Pancreas (tissue), 10 donors: Measurements from ENCODE around the gene CTDP1. TPM values are rescaled to one million over a fixed set of nuclear protein-coding genes. Genes with fewer than 3 reads are reported as not detected.
"Not testable (repeated sequence)": the region's sequence is repeated elsewhere in the genome, so short reads cannot be mapped to it uniquely, and the experiment has no call there.

Experiments used
- ATAC-seq, 4 donors: fragments of 200-7000 bp; cut with Tn5 transposase; one replicate each; pipeline versions ENCODE4 v1.8.0 to v1.9.1; 2020; ENCODE audit warnings: mild to moderate bottlenecking in 4 of 4, moderate library complexity in 4 of 4
- DNase-seq, 6 donors: peaks; one replicate each; pipeline ENCODE4 v3.0.0-alpha.2; 2020
- FAIRE-seq: peaks from 2 replicates; lab custom pipeline; 2012; peaks lifted over from hg19 to GRCh38; lab: Jason Lieb, UNC
- H3K27ac ChIP-seq, 4 donors: fragments of 200-600 bp; sonication (generic); 1 replicate in 3 of 4; 2 replicates in 1 of 4; pipeline versions ENCODE4 v1.5.0 to v1.8.0; 2020
- H3K27me3 ChIP-seq, 4 donors: fragments of 200-600 bp; one replicate each; pipeline ENCODE4 v1.8.0; 2021
- H3K36me3 ChIP-seq, 3 donors: fragments of 200-600 bp; sonication (generic) in 1 of 3; one replicate each; pipeline versions ENCODE4 v1.5.0 to v1.8.0; 2020 to 2021
- H3K4me1 ChIP-seq, 3 donors: fragments of 200-600 bp; one replicate each; pipeline ENCODE4 v1.8.0; 2021
- H3K4me3 ChIP-seq, 4 donors: fragments of 200-600 bp; sonication (generic) in 2 of 4; one replicate each; pipeline versions ENCODE4 v1.5.0 to v1.8.0; 2020 to 2021
- H3K9me3 ChIP-seq, 4 donors: fragments of 200-600 bp; one replicate each; pipeline ENCODE4 v1.8.0; 2021
- CTCF ChIP-seq, 4 donors: fragments of 200-600 bp; sonication (generic) in 3 of 4; IDR thresholded peaks; one replicate each; pipeline versions ENCODE4 v1.5.0 to v1.8.0; 2021; ENCODE audit warnings: antibody characterized with exemption in 4 of 4
- WGBS, 2 donors: extraction: QIAGEN DNeasy Blood & Tissue Kit; methylation state at CpG; one replicate each; pipeline ENCODE4 v1.1.7; 2013; 5-methylcytosine and 5-hydroxymethylcytosine counted together
- intact Hi-C, 3 donors: fragments of 100-400 bp; cut with DNase I; formaldehyde crosslinking; loops; one replicate each; pipeline versions ENCODE4 v1.11.1 to v1.14.2; 2022
- polyA plus RNA-seq, 2 donors: library from polyadenylated mRNA; stranded (reverse); fragments of 200-250 nt; gene quantifications; one replicate each; pipeline ENCODE4 v1.2.3, GENCODE V29; 2013
- total RNA-seq, 6 donors: library from RNA; stranded (reverse); fragmentation: NEBNext Ultra II Directional in 4 of 6; extraction: Animal tissue kit (Norgen Biotek cat#: 25700) in 4 of 6; gene quantifications; one replicate each; pipeline versions ENCODE4 v1.2.1 to v1.2.4, GENCODE V29; 2021 to 2023
- donor health status: healthy with polysubstance abuse.
- donor health status: DM: no; HTN: no; CAD: no; lungs with moderate emphysema.
- donor health status: DM: no; HTN: no; CAD: no.
- donor health status: control.
- donor health status: control.
- donor health status: Bipolar disorder and iron deficiency.
- donor health status: DM: yes; HTN: yes; CAD: no.
- donor health status: DM: no; HTN: no; CAD: no.
- donor health status: DM: no; HTN: no; CAD: no.
- donor health status: DM: yes; HTN: yes; CAD: no.

The CTDP1 gene
- total and polyA plus RNA-seq, 8 donors, result 9.8 to 14.4 (median 10.5) TPM

- DNase-seq (no peak), FAIRE-seq (no peak), ATAC-seq (peak in 2 of 4 donors; percentile 59 to 67)
- Histone ChIP-seq H3K27ac (no peak overlapping the region), H3K4me1 (no peaks in the 10 kb centered on the region), H3K27me3 (no peaks in the 10 kb centered on the region), H3K9me3 (no peaks in the 10 kb centered on the region), H3K4me3 (no peak overlapping the region), H3K36me3 (peaks cover 3 to 14% (median 9%) of the 10 kb centered on the region in 3 donors)
- WGBS, 2 donors, result 87 to 89% methylated on average over 49 of the region's 49 CpGs
- intact Hi-C loops, result no loop called here
- TF ChIP-seq CTCF (IDR thresholded peaks at IDR 0.05), result no peak
Observed at GRCh38 chr18:79749251-79750191, 69.9 kb downstream of the CTDP1 start.

- intact Hi-C loops, result no loop called here
- H3K36me3 ChIP-seq, result peaks cover 3 to 24% (median 13%) of the 10 kb centered on the region in 3 donors
- DNase-seq (peak in 3 of 6 donors; percentile 21 to 49 (median 43)), FAIRE-seq (no peak), ATAC-seq (peak in 3 of 4 donors; percentile 35 to 67 (median 62))
- H3K4me3 ChIP-seq, result no peak overlapping the region
- TF ChIP-seq CTCF (IDR thresholded peaks at IDR 0.05), result no peak
- no peak overlapping the region for H3K27ac ChIP-seq
- no peaks in the 10 kb centered on the region for H3K9me3 ChIP-seq
- no peaks in the 10 kb centered on the region for H3K27me3 ChIP-seq
- 84 to 88% methylated on average over 7 to 13 of the region's 13 CpGs for WGBS, 2 donors
- no peaks in the 10 kb centered on the region for H3K4me1 ChIP-seq
Observed at GRCh38 chr18:79750980-79751571, 71.5 kb downstream of the CTDP1 start.

- FAIRE-seq, ATAC-seq, H3K4me3 ChIP-seq, H3K27me3 ChIP-seq, H3K4me1 ChIP-seq, H3K9me3 ChIP-seq, intact Hi-C loops, H3K27ac ChIP-seq: not testable (repeated sequence)
- peak in 1 of 6 donors; percentile 23 for DNase-seq
- 97 to 98% methylated on average over 15 to 18 of the region's 20 CpGs for WGBS, 2 donors
- H3K36me3 ChIP-seq, result peaks cover 3 to 24% (median 13%) of the 10 kb centered on the region in 3 donors
Observed at GRCh38 chr18:79751918-79752578, 72.4 kb downstream of the CTDP1 start.

- FAIRE-seq, H3K27ac ChIP-seq, H3K9me3 ChIP-seq, DNase-seq, H3K4me1 ChIP-seq, H3K4me3 ChIP-seq, H3K27me3 ChIP-seq, intact Hi-C loops, ATAC-seq: not testable (repeated sequence)
- H3K36me3 ChIP-seq, result peaks cover 3 to 24% (median 13%) of the 10 kb centered on the region in 3 donors
- 92 to 93% methylated on average over 5 to 6 of the region's 8 CpGs for WGBS, 2 donors
Observed at GRCh38 chr18:79752946-79753345, 73.3 kb downstream of the CTDP1 start.

GRCh38 chr18:79753391-79753851, 73.8 kb downstream of the CTDP1 start:
- no peak for ATAC-seq
- no peak for TF ChIP-seq CTCF (IDR thresholded peaks at IDR 0.05)

More at GRCh38 chr18:79753391-79753851, 73.8 kb downstream of the CTDP1 start:
- H3K36me3 ChIP-seq, result peaks cover 3 to 24% (median 13%) of the 10 kb centered on the region in 3 donors
- H3K9me3 ChIP-seq, result no peaks in the 10 kb centered on the region
- no peaks in the 10 kb centered on the region for H3K27me3 ChIP-seq
- H3K4me3 ChIP-seq, result no peak overlapping the region
- intact Hi-C loops, result no loop called here
- no peaks in the 10 kb centered on the region for H3K4me1 ChIP-seq
- peak in 1 of 6 donors; percentile 42 for DNase-seq
- H3K27ac ChIP-seq, result no peak overlapping the region
- no peak for FAIRE-seq
- 94 to 97% methylated on average over 27 of the region's 27 CpGs for WGBS, 2 donors
